HEK293 (cell line): Measurements from ENCODE around the gene MYO1D.

Experiments
- CTCF ChIA-PET: fragments of 350-600 bp; formaldehyde crosslinking; extraction: SDS; loops from one replicate; lab custom pipeline; 2021; ENCODE audit warnings: antibody characterized with exemption; lab: Yijun Ruan, JAX
- POLR2A ChIA-PET: fragments of 300-600 bp; formaldehyde crosslinking; extraction: SDS; loops from one replicate; lab custom pipeline; 2020; ENCODE audit warnings: antibody characterized with exemption, inconsistent platforms; lab: Yijun Ruan, JAX
- H3K27ac ChIP-seq: fragments of 200-500 bp; sonication (Bioruptor generic); 2 replicates; pipeline ENCODE4 v1.5.1; 2014; ENCODE audit warnings: low read depth, low read length, control low read depth, inconsistent platforms; ENCODE audit errors: extremely low read depth
- H3K36me3 ChIP-seq, 2 experiments: fragments of 200-500 bp in 1 of 2; sonication (Bioruptor generic) in 1 of 2; 1 replicate in 1 of 2; 2 replicates in 1 of 2; pipeline ENCODE4 v1.5.1; 2014 to 2017; ENCODE audit warnings: inconsistent platforms in 2 of 2, low read length in 2 of 2; ENCODE audit not compliant: control insufficient read depth in 2 of 2, insufficient read depth in 1 of 2
- H3K4me1 ChIP-seq: fragments of 200-500 bp; sonication (Bioruptor generic); 2 replicates; pipeline ENCODE4 v1.5.1; 2014; ENCODE audit warnings: mild to moderate bottlenecking, low read length, inconsistent platforms; ENCODE audit not compliant: control insufficient read depth, insufficient read depth
- H3K4me3 ChIP-seq: 2 replicates; pipeline ENCODE4 v1.5.1; 2011; ENCODE audit warnings: low read depth, mild to moderate bottlenecking, control low read depth, low read length, moderate library complexity
- H3K9me3 ChIP-seq: fragments of 200-500 bp; sonication (Bioruptor generic); 2 replicates; pipeline ENCODE4 v1.5.1; 2014; ENCODE audit warnings: low read depth, low read length, inconsistent platforms; ENCODE audit not compliant: control insufficient read depth, insufficient read depth
- OSR2 ChIP-seq: fragments of 450-650 bp; formaldehyde crosslinking; IDR thresholded peaks from 2 replicates; pipeline ENCODE4 v1.5.1; 2016; ENCODE audit warnings: missing biosample characterization, missing genetic modification characterization
- PRDM10 ChIP-seq: fragments of 450-650 bp; formaldehyde crosslinking; IDR thresholded peaks from 2 replicates; pipeline ENCODE4 v1.5.1; 2016; ENCODE audit warnings: missing biosample characterization, missing genetic modification characterization
- SP3 ChIP-seq: fragments of 450-650 bp; formaldehyde crosslinking; IDR thresholded peaks from 2 replicates; pipeline ENCODE4 v1.5.1; 2016; ENCODE audit warnings: missing biosample characterization, missing genetic modification characterization
- ZNF561 ChIP-seq: fragments of 450-650 bp; IDR thresholded peaks from 2 replicates; pipeline ENCODE4 v1.5.1; 2018; ENCODE audit warnings: missing biosample characterization, missing genetic modification characterization, borderline replicate concordance
- ZNF623 ChIP-seq: fragments of 450-650 bp; formaldehyde crosslinking; IDR thresholded peaks from 2 replicates; pipeline ENCODE4 v1.5.1; 2016; ENCODE audit warnings: missing biosample characterization, missing genetic modification characterization
- ZNF785 ChIP-seq: fragments of 450-650 bp; formaldehyde crosslinking; IDR thresholded peaks from 2 replicates; pipeline ENCODE4 v1.5.1; 2016; ENCODE audit warnings: missing biosample characterization, missing genetic modification characterization
- ZNF843 ChIP-seq: fragments of 450-650 bp; formaldehyde crosslinking; IDR thresholded peaks from 2 replicates; pipeline ENCODE4 v1.5.1; 2016; ENCODE audit warnings: missing biosample characterization, missing genetic modification characterization
- TF ChIP-seq, protein P1 (sequence below): fragments of 450-650 bp; formaldehyde crosslinking; IDR thresholded peaks from 2 replicates; pipeline ENCODE4 v1.5.1; 2016; ENCODE audit warnings: missing biosample characterization, missing genetic modification characterization
- TF ChIP-seq, protein P2 (sequence below): fragments of 450-650 bp; formaldehyde crosslinking; IDR thresholded peaks from 2 replicates; pipeline ENCODE4 v1.5.1; 2016; ENCODE audit warnings: missing biosample characterization, missing genetic modification characterization
- TF ChIP-seq, protein P3 (sequence below): fragments of 450-650 bp; formaldehyde crosslinking; conservative IDR thresholded peaks from 2 replicates; pipeline ENCODE4 v1.5.1; 2016; ENCODE audit warnings: low read depth, missing biosample characterization, missing genetic modification characterization
- TF ChIP-seq, protein P4 (sequence below): fragments of 450-650 bp; formaldehyde crosslinking; IDR thresholded peaks from 2 replicates; pipeline ENCODE4 v1.5.1; 2016; ENCODE audit warnings: missing biosample characterization, missing genetic modification characterization

The MYO1D gene

DNA sequence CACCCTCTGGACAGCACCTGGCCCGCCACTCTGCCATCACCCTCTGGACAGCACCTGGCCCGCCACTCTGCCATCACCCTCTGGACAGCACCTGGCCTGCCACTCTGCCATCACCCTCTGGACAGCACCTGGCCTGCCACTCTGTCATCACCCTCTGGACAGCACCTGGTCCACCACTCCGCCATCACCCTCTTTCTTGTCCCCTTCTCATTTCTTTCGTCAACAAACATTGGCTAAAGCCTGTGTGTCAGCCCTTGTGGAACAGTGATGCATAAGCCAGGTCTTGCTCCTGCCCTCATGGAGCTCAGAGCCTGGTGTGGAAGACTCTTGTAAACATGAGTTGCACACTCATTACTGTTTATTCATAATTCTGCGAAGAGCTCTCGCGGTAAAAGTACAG, 358.9 kb downstream of the MYO1D start (continued):
- TF ChIP-seq, protein P1, sequence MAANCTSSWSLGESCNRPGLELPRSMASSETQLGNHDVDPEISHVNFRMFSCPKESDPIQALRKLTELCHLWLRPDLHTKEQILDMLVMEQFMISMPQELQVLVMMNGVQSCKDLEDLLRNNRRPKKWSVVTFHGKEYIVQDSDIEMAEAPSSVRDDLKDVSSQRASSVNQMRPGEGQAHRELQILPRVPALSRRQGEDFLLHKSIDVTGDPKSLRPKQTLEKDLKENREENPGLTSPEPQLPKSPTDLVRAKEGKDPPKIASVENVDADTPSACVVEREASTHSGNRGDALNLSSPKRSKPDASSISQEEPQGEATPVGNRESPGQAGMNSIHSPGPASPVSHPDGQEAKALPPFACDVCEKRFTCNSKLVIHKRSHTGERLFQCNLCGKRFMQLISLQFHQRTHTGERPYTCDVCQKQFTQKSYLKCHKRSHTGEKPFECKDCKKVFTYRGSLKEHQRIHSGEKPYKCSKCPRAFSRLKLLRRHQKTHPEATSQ (tag by site-specific recombination): no peak
- TF ChIP-seq ZNF623 (tag by site-specific recombination): no peak
- TF ChIP-seq OSR2 (tag by site-specific recombination): no peak

- peaks cover 21% of the 10 kb centered on the region for H3K4me1 ChIP-seq
- TF ChIP-seq SP3 (tag by site-specific recombination) (no peak), PRDM10 (tag by site-specific recombination) (no peak), ZNF785 (tag by site-specific recombination) (no peak), ZNF561 (no peak), ZNF843 (tag by site-specific recombination) (no peak)
- TF ChIP-seq, protein P2, sequence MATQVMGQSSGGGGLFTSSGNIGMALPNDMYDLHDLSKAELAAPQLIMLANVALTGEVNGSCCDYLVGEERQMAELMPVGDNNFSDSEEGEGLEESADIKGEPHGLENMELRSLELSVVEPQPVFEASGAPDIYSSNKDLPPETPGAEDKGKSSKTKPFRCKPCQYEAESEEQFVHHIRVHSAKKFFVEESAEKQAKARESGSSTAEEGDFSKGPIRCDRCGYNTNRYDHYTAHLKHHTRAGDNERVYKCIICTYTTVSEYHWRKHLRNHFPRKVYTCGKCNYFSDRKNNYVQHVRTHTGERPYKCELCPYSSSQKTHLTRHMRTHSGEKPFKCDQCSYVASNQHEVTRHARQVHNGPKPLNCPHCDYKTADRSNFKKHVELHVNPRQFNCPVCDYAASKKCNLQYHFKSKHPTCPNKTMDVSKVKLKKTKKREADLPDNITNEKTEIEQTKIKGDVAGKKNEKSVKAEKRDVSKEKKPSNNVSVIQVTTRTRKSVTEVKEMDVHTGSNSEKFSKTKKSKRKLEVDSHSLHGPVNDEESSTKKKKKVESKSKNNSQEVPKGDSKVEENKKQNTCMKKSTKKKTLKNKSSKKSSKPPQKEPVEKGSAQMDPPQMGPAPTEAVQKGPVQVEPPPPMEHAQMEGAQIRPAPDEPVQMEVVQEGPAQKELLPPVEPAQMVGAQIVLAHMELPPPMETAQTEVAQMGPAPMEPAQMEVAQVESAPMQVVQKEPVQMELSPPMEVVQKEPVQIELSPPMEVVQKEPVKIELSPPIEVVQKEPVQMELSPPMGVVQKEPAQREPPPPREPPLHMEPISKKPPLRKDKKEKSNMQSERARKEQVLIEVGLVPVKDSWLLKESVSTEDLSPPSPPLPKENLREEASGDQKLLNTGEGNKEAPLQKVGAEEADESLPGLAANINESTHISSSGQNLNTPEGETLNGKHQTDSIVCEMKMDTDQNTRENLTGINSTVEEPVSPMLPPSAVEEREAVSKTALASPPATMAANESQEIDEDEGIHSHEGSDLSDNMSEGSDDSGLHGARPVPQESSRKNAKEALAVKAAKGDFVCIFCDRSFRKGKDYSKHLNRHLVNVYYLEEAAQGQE: no peak
- TF ChIP-seq, protein P3, sequence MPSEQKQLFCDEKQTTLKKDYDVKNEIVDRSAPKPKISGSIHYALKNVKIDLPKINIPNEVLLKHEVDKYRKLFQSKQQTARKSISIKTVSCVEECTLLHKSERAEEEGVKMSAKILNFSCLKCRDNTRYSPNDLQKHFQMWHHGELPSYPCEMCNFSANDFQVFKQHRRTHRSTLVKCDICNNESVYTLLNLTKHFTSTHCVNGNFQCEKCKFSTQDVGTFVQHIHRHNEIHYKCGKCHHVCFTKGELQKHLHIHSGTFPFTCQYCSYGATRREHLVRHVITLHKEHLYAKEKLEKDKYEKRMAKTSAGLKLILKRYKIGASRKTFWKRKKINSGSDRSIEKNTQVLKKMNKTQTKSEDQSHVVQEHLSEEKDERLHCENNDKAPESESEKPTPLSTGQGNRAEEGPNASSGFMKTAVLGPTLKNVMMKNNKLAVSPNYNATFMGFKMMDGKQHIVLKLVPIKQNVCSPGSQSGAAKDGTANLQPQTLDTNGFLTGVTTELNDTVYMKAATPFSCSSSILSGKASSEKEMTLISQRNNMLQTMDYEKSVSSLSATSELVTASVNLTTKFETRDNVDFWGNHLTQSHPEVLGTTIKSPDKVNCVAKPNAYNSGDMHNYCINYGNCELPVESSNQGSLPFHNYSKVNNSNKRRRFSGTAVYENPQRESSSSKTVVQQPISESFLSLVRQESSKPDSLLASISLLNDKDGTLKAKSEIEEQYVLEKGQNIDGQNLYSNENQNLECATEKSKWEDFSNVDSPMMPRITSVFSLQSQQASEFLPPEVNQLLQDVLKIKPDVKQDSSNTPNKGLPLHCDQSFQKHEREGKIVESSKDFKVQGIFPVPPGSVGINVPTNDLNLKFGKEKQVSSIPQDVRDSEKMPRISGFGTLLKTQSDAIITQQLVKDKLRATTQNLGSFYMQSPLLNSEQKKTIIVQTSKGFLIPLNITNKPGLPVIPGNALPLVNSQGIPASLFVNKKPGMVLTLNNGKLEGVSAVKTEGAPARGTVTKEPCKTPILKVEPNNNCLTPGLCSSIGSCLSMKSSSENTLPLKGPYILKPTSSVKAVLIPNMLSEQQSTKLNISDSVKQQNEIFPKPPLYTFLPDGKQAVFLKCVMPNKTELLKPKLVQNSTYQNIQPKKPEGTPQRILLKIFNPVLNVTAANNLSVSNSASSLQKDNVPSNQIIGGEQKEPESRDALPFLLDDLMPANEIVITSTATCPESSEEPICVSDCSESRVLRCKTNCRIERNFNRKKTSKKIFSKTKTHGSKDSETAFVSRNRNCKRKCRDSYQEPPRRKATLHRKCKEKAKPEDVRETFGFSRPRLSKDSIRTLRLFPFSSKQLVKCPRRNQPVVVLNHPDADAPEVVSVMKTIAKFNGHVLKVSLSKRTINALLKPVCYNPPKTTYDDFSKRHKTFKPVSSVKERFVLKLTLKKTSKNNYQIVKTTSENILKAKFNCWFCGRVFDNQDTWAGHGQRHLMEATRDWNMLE: no peak
- TF ChIP-seq, protein P4, sequence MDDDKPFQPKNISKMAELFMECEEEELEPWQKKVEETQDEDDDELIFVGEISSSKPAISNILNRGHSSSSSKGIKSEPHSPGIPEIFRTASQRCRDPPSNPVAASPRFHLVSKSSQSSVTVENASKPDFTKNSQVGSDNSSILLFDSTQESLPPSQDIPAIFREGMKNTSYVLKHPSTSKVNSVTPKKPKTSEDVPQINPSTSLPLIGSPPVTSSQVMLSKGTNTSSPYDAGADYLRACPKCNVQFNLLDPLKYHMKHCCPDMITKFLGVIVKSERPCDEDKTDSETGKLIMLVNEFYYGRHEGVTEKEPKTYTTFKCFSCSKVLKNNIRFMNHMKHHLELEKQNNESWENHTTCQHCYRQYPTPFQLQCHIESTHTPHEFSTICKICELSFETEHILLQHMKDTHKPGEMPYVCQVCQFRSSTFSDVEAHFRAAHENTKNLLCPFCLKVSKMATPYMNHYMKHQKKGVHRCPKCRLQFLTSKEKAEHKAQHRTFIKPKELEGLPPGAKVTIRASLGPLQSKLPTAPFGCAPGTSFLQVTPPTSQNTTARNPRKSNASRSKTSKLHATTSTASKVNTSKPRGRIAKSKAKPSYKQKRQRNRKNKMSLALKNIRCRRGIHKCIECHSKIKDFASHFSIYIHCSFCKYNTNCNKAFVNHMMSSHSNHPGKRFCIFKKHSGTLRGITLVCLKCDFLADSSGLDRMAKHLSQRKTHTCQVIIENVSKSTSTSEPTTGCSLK: no peak
- POLR2A ChIA-PET: no interaction called here
- no peaks in the 10 kb centered on the region for H3K9me3 ChIP-seq
- H3K4me3 ChIP-seq: no peak overlapping the region
- no peaks in the 10 kb centered on the region for H3K36me3 ChIP-seq
- CTCF ChIA-PET: interaction anchor here (0.5 to 1.7 kb wide), 6 partner anchors 16 to 420 kb away, joined by 3 to 4 read pairs (median 3); partner anchors contain the start of genes CDK5R1 and MYO1D
- no peak overlapping the region for H3K27ac ChIP-seq
Measured at GRCh38 chr17:32516940-32517701, 359.8 kb downstream of the MYO1D start.
